C4-2B (cell line): ENCODE measurements around the gene PHACTR4.

Experiments used
- ZFX ChIP-seq: fragments of 450-650 bp; IDR thresholded peaks from 2 replicates; pipeline ENCODE4 v1.6.1; 2017
- TF ChIP-seq, protein P1 (sequence below): fragments of 450-650 bp; conservative IDR thresholded peaks from 2 replicates; pipeline ENCODE4 v1.5.1; 2017; ENCODE audit warnings: mild to moderate bottlenecking

GRCh38 chr1:28456078-28456477 lies 86.5 kb downstream of the PHACTR4 start:
- TF ChIP-seq, protein P1, sequence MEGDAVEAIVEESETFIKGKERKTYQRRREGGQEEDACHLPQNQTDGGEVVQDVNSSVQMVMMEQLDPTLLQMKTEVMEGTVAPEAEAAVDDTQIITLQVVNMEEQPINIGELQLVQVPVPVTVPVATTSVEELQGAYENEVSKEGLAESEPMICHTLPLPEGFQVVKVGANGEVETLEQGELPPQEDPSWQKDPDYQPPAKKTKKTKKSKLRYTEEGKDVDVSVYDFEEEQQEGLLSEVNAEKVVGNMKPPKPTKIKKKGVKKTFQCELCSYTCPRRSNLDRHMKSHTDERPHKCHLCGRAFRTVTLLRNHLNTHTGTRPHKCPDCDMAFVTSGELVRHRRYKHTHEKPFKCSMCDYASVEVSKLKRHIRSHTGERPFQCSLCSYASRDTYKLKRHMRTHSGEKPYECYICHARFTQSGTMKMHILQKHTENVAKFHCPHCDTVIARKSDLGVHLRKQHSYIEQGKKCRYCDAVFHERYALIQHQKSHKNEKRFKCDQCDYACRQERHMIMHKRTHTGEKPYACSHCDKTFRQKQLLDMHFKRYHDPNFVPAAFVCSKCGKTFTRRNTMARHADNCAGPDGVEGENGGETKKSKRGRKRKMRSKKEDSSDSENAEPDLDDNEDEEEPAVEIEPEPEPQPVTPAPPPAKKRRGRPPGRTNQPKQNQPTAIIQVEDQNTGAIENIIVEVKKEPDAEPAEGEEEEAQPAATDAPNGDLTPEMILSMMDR: no peak
- no peak for TF ChIP-seq ZFX
